ENCODE data around the gene VWA8.
"Not testable (repeated sequence)": the region's sequence is repeated elsewhere in the genome, so short reads cannot be mapped to it uniquely, and the experiment has no call there.

The VWA8 gene

GRCh38 chr13:41547251-41548000 is 413.5 kb downstream of the VWA8 start:
- no peaks in the 10 kb centered on the region for H3K27me3 ChIP-seq (ENCODE audit: control insufficient read depth in 2 of 2, insufficient read depth in 2 of 2, low read length in 2 of 2)
- H3K27ac ChIP-seq (ENCODE audit: low read depth in 2 of 2, low read length in 2 of 2): no peak overlapping the region
- peaks cover 3 to 7% of the 10 kb centered on the region in 2 donors for H3K4me1 ChIP-seq (ENCODE audit: control insufficient read depth in 2 of 2, insufficient read depth in 2 of 2, low read length in 2 of 2)
- no peaks in the 10 kb centered on the region for H3K36me3 ChIP-seq (ENCODE audit: control insufficient read depth in 2 of 2, insufficient read depth in 2 of 2, low read length in 2 of 2)
- no peak overlapping the region for H3K4me3 ChIP-seq (ENCODE audit: low read length in 2 of 2)
- no peak overlapping the region for H3K9ac ChIP-seq (ENCODE audit: low read depth in 1 of 2, low read length in 2 of 2)
- no peaks in the 10 kb centered on the region for H3K9me3 ChIP-seq (ENCODE audit: control insufficient read depth in 2 of 2, low read length in 2 of 2)

- H3K9me3 ChIP-seq (ENCODE audit: control insufficient read depth in 2 of 2, low read length in 2 of 2): no peaks in the 10 kb centered on the region
- peak overlapping the region in 1 of 2 donors; percentile 29 for H3K27ac ChIP-seq (ENCODE audit: low read depth in 2 of 2, low read length in 2 of 2)
- H3K4me3 ChIP-seq (ENCODE audit: low read length in 2 of 2): no peak overlapping the region
- H3K36me3 ChIP-seq (ENCODE audit: control insufficient read depth in 2 of 2, insufficient read depth in 2 of 2, low read length in 2 of 2): no peaks in the 10 kb centered on the region
- H3K4me1 ChIP-seq (ENCODE audit: control insufficient read depth in 2 of 2, insufficient read depth in 2 of 2, low read length in 2 of 2): peaks cover 4 to 8% of the 10 kb centered on the region in 2 donors
- no peak overlapping the region for H3K9ac ChIP-seq (ENCODE audit: low read depth in 1 of 2, low read length in 2 of 2)
- H3K27me3 ChIP-seq (ENCODE audit: control insufficient read depth in 2 of 2, insufficient read depth in 2 of 2, low read length in 2 of 2): no peaks in the 10 kb centered on the region
Measured at GRCh38 chr13:41546372-41547190, 414.3 kb downstream of the VWA8 start.

DNA sequence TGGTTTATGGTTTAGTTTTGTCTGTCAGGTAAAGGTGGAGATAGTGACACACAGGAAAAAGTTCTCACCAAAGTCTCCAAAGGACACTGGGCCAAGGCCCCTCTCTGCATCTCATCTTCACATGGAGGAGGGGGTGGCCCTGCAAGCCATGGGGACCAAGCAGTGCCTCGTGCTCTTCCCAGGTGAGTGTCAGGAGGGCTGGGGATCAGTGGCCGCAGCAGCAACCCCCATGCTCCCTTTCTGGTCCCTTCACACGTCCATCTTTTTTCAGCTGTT is 415.5 kb downstream of the VWA8 start:
- H3K27ac ChIP-seq (ENCODE audit: low read depth in 2 of 2, low read length in 2 of 2): no peak overlapping the region
- no peaks in the 10 kb centered on the region for H3K9me3 ChIP-seq (ENCODE audit: control insufficient read depth in 2 of 2, low read length in 2 of 2)
- H3K27me3 ChIP-seq (ENCODE audit: control insufficient read depth in 2 of 2, insufficient read depth in 2 of 2, low read length in 2 of 2): no peaks in the 10 kb centered on the region
- no peaks in the 10 kb centered on the region for H3K36me3 ChIP-seq (ENCODE audit: control insufficient read depth in 2 of 2, insufficient read depth in 2 of 2, low read length in 2 of 2)
- no peak overlapping the region for H3K9ac ChIP-seq (ENCODE audit: low read depth in 1 of 2, low read length in 2 of 2)
- peaks cover 12 to 14% of the 10 kb centered on the region in 2 donors for H3K4me1 ChIP-seq (ENCODE audit: control insufficient read depth in 2 of 2, insufficient read depth in 2 of 2, low read length in 2 of 2)
- no peak overlapping the region for H3K4me3 ChIP-seq (ENCODE audit: low read length in 2 of 2)

GRCh38 chr13:41543664-41544300 is 417.1 kb downstream of the VWA8 start:
- no peak overlapping the region for H3K4me3 ChIP-seq (ENCODE audit: low read length in 2 of 2)
- no peaks in the 10 kb centered on the region for H3K36me3 ChIP-seq (ENCODE audit: control insufficient read depth in 2 of 2, insufficient read depth in 2 of 2, low read length in 2 of 2)
- peaks cover 12 to 14% of the 10 kb centered on the region in 2 donors for H3K4me1 ChIP-seq (ENCODE audit: control insufficient read depth in 2 of 2, insufficient read depth in 2 of 2, low read length in 2 of 2)
- H3K9me3 ChIP-seq (ENCODE audit: control insufficient read depth in 2 of 2, low read length in 2 of 2): no peaks in the 10 kb centered on the region
- H3K27ac ChIP-seq (ENCODE audit: low read depth in 2 of 2, low read length in 2 of 2): no peak overlapping the region
- H3K27me3 ChIP-seq (ENCODE audit: control insufficient read depth in 2 of 2, insufficient read depth in 2 of 2, low read length in 2 of 2): no peaks in the 10 kb centered on the region
- no peak overlapping the region for H3K9ac ChIP-seq (ENCODE audit: low read depth in 1 of 2, low read length in 2 of 2)

DNA sequence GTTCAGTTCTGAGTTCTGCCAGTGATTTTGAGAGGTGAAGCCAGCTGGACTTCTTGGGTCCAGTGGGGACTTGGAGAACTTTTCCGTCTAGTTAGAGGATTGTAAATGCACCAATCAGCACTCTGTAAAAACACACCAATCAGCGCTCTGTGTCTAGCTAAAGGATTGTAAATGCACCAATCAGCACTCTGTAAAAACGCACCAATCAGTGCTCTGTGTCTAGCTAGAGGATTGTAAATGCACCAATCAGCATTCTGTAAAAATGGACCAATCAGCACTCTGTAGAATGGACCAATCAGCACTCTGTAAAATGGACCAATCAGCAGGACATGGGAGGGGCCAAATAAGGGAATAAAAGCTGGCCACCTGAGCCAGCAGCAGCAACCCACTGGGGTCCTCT is 418.1 kb downstream of the VWA8 start:
- not testable (repeated sequence) for H3K9me3 ChIP-seq (ENCODE audit: control insufficient read depth in 2 of 2, low read length in 2 of 2); H3K27me3 ChIP-seq (ENCODE audit: control insufficient read depth in 2 of 2, insufficient read depth in 2 of 2, low read length in 2 of 2); H3K36me3 ChIP-seq (ENCODE audit: control insufficient read depth in 2 of 2, insufficient read depth in 2 of 2, low read length in 2 of 2); H3K4me3 ChIP-seq (ENCODE audit: low read length in 2 of 2); H3K27ac ChIP-seq (ENCODE audit: low read depth in 2 of 2, low read length in 2 of 2); H3K9ac ChIP-seq (ENCODE audit: low read depth in 1 of 2, low read length in 2 of 2)
- peaks cover 12 to 14% of the 10 kb centered on the region in 2 donors for H3K4me1 ChIP-seq (ENCODE audit: control insufficient read depth in 2 of 2, insufficient read depth in 2 of 2, low read length in 2 of 2)

- Histone ChIP-seq H3K4me3 (ENCODE audit: low read length in 2 of 2) (no peak overlapping the region), H3K9me3 (ENCODE audit: control insufficient read depth in 2 of 2, low read length in 2 of 2) (no peaks in the 10 kb centered on the region), H3K27ac (ENCODE audit: low read depth in 2 of 2, low read length in 2 of 2) (no peak overlapping the region), H3K9ac (ENCODE audit: low read depth in 1 of 2, low read length in 2 of 2) (no peak overlapping the region), H3K27me3 (ENCODE audit: control insufficient read depth in 2 of 2, insufficient read depth in 2 of 2, low read length in 2 of 2) (no peaks in the 10 kb centered on the region), H3K4me1 (ENCODE audit: control insufficient read depth in 2 of 2, insufficient read depth in 2 of 2, low read length in 2 of 2) (peaks cover 9 to 13% of the 10 kb centered on the region in 2 donors), H3K36me3 (ENCODE audit: control insufficient read depth in 2 of 2, insufficient read depth in 2 of 2, low read length in 2 of 2) (no peaks in the 10 kb centered on the region)
Measured at GRCh38 chr13:41542281-41542680, 418.6 kb downstream of the VWA8 start.

GRCh38 chr13:41541142-41541938 is 419.6 kb downstream of the VWA8 start:
- Histone ChIP-seq H3K4me3 (ENCODE audit: low read length in 2 of 2) (no peak overlapping the region), H3K36me3 (ENCODE audit: control insufficient read depth in 2 of 2, insufficient read depth in 2 of 2, low read length in 2 of 2) (no peaks in the 10 kb centered on the region), H3K27ac (ENCODE audit: low read depth in 2 of 2, low read length in 2 of 2) (peak overlapping the region in 1 of 2 donors; percentile 21), H3K27me3 (ENCODE audit: control insufficient read depth in 2 of 2, insufficient read depth in 2 of 2, low read length in 2 of 2) (no peaks in the 10 kb centered on the region), H3K9me3 (ENCODE audit: control insufficient read depth in 2 of 2, low read length in 2 of 2) (no peaks in the 10 kb centered on the region), H3K4me1 (ENCODE audit: control insufficient read depth in 2 of 2, insufficient read depth in 2 of 2, low read length in 2 of 2) (peaks cover 7 to 9% of the 10 kb centered on the region in 2 donors), H3K9ac (ENCODE audit: low read depth in 1 of 2, low read length in 2 of 2) (no peak overlapping the region)

DNA sequence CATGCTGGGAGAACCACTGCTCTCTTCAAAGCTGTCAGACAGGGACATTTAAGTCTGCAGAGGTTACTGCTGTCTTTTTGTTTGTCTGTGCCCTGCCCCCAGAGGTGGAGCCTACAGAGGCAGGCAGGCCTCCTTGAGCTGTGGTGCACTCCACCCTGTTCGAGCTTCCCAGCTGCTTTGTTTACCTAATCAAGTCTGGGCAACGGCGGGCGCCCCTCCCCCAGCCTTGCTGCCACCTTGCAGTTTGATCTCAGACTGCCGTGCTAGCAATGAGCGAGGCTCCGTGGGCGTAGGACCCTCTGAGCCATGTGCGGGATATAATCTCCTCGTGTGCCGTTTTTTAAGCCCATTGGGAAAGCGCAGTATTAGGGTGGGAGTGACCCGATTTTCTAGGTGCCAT is 420.7 kb downstream of the VWA8 start:
- not testable (repeated sequence) for H3K4me3 ChIP-seq (ENCODE audit: low read length in 2 of 2); H3K27ac ChIP-seq (ENCODE audit: low read depth in 2 of 2, low read length in 2 of 2); H3K9ac ChIP-seq (ENCODE audit: low read depth in 1 of 2, low read length in 2 of 2); H3K27me3 ChIP-seq (ENCODE audit: control insufficient read depth in 2 of 2, insufficient read depth in 2 of 2, low read length in 2 of 2); H3K36me3 ChIP-seq (ENCODE audit: control insufficient read depth in 2 of 2, insufficient read depth in 2 of 2, low read length in 2 of 2); H3K9me3 ChIP-seq (ENCODE audit: control insufficient read depth in 2 of 2, low read length in 2 of 2); H3K4me1 ChIP-seq (ENCODE audit: control insufficient read depth in 2 of 2, insufficient read depth in 2 of 2, low read length in 2 of 2)

GRCh38 chr13:41533266-41534052 is 427.4 kb downstream of the VWA8 start:
- no peaks in the 10 kb centered on the region for H3K36me3 ChIP-seq (ENCODE audit: control insufficient read depth in 2 of 2, insufficient read depth in 2 of 2, low read length in 2 of 2)
- no peak overlapping the region for H3K4me3 ChIP-seq (ENCODE audit: low read length in 2 of 2)
- no peak overlapping the region for H3K27ac ChIP-seq (ENCODE audit: low read depth in 2 of 2, low read length in 2 of 2)
- H3K9me3 ChIP-seq (ENCODE audit: control insufficient read depth in 2 of 2, low read length in 2 of 2): no peaks in the 10 kb centered on the region
- peaks cover 0 to 2% of the 10 kb centered on the region in 2 donors for H3K27me3 ChIP-seq (ENCODE audit: control insufficient read depth in 2 of 2, insufficient read depth in 2 of 2, low read length in 2 of 2)
- no peaks in the 10 kb centered on the region for H3K4me1 ChIP-seq (ENCODE audit: control insufficient read depth in 2 of 2, insufficient read depth in 2 of 2, low read length in 2 of 2)
- no peak overlapping the region for H3K9ac ChIP-seq (ENCODE audit: low read depth in 1 of 2, low read length in 2 of 2)
